SK-N-MC (cell line): Measurements from ENCODE around the gene CD79B.

Experiments used
- EZH2 ChIP-seq: fragments of 200-600 bp; sonication (generic); IDR thresholded peaks from one replicate; pipeline ENCODE4 v1.6.1; 2017; ENCODE audit warnings: antibody characterized with exemption
- FOXP2 ChIP-seq: optimal IDR thresholded peaks from 2 replicates; pipeline ENCODE3; 2011; ENCODE audit warnings: mild to moderate bottlenecking, moderate library complexity; ENCODE audit not compliant: insufficient read depth; ENCODE audit errors: extremely low read length, control extremely low read depth
- POLR2AphosphoS5 ChIP-seq: IDR thresholded peaks from 2 replicates; pipeline ENCODE4 v1.6.1; 2012; ENCODE audit warnings: mild to moderate bottlenecking, low read depth, low read length, borderline replicate concordance

DNA sequence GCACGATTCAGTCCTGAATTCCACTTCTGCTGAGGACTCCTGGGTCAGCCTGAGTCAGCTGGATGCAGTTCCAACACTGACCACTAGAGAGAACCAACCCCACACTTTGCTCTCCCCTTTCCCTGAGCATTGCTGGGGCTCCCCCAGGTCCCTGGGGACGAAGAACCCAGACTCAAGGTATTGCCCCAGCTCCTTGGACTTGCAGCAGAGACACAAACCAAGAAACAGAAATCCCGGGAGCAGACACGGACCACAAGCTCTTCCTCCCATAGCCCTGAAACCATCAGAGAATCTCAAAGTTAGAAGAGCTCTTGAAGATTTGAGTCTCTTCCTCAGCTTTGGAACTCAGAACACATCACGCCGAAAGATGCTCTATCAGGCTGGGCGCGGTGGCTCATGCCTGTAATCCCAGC lies 12.8 kb downstream of the CD79B start:
- no peak for TF ChIP-seq FOXP2
- TF ChIP-seq EZH2, result no peak
- TF ChIP-seq POLR2AphosphoS5, result no peak
